Neural progenitor cell (in vitro differentiated cells): ENCODE results near the gene MAPK9. TPM values are rescaled to one million over a fixed set of nuclear protein-coding genes. Genes with fewer than 3 reads are reported as not detected.
A peak's percentile ranks its signal among the peaks of the same experiment; 100 is the strongest.

Experiments
- DNase-seq: peaks from one replicate; pipeline ENCODE4 v3.0.0-alpha.2; 2016; ENCODE audit warnings: low spot score
- H2AFZ ChIP-seq: fragments of 200-600 bp; sonication (generic); replicated peaks from 2 replicates; pipeline ENCODE4 v1.6.1; 2016; ENCODE audit warnings: antibody characterized with exemption
- H3F3A ChIP-seq: fragments of 200-600 bp; sonication (generic); 2 replicates; pipeline ENCODE4 v1.6.1; 2016; ENCODE audit warnings: antibody characterized with exemption, low read depth
- H3K27ac ChIP-seq: fragments of 200-600 bp; sonication (generic); 2 replicates; pipeline ENCODE4 v1.5.1; 2016; ENCODE audit warnings: mild to moderate bottlenecking
- H3K27me3 ChIP-seq: fragments of 200-600 bp; sonication (generic); 2 replicates; pipeline ENCODE4 v1.6.1; 2016; ENCODE audit warnings: mild to moderate bottlenecking, moderate library complexity
- H3K36me3 ChIP-seq: fragments of 200-600 bp; sonication (generic); 2 replicates; pipeline ENCODE4 v1.5.1; 2016
- H3K4me1 ChIP-seq: fragments of 200-600 bp; sonication (generic); 2 replicates; pipeline ENCODE4 v1.6.1; 2016; ENCODE audit warnings: mixed run types
- H3K4me2 ChIP-seq: fragments of 200-600 bp; sonication (generic); 2 replicates; pipeline ENCODE4 v1.6.1; 2016
- H3K4me3 ChIP-seq: fragments of 200-600 bp; sonication (generic); 2 replicates; pipeline ENCODE4 v1.5.1; 2016
- H3K79me2 ChIP-seq: fragments of 200-600 bp; sonication (generic); 2 replicates; pipeline ENCODE4 v1.6.1; 2016; ENCODE audit warnings: low read depth
- H3K9ac ChIP-seq: fragments of 200-600 bp; sonication (generic); 2 replicates; pipeline ENCODE4 v1.6.1; 2016
- H3K9me3 ChIP-seq: fragments of 200-600 bp; sonication (generic); 2 replicates; pipeline ENCODE4 v1.5.1; 2016; ENCODE audit warnings: low read depth
- H4K20me1 ChIP-seq: fragments of 200-600 bp; sonication (generic); 2 replicates; pipeline ENCODE4 v1.6.1; 2016; ENCODE audit warnings: low read depth
- H3K27ac Mint-ChIP-seq: 3 replicates; pipeline ENCODE4 v1.8.0; 2021; ENCODE audit warnings: mixed read lengths
- H3K27me3 Mint-ChIP-seq: 2 replicates; pipeline ENCODE4 v1.8.0; 2022; ENCODE audit warnings: low read depth, mild to moderate bottlenecking, inconsistent platforms, moderate library complexity, mixed read lengths; ENCODE audit not compliant: insufficient read depth
- H3K36me3 Mint-ChIP-seq: 3 replicates; pipeline ENCODE4 v1.8.0; 2021; ENCODE audit warnings: mixed read lengths
- H3K4me1 Mint-ChIP-seq: 3 replicates; pipeline ENCODE4 v1.8.0; 2021; ENCODE audit warnings: mixed read lengths
- H3K4me3 Mint-ChIP-seq: 3 replicates; pipeline ENCODE4 v1.8.0; 2021; ENCODE audit warnings: mild to moderate bottlenecking, moderate library complexity, mixed read lengths
- H3K9me3 Mint-ChIP-seq: 3 replicates; pipeline ENCODE4 v1.8.0; 2020; ENCODE audit warnings: mixed read lengths
- EZH2 ChIP-seq: fragments of 200-600 bp; sonication (generic); IDR thresholded peaks from 2 replicates; pipeline ENCODE4 v1.6.1; 2017; ENCODE audit warnings: antibody characterized with exemption, mild to moderate bottlenecking, moderate library complexity
- EZH2phosphoT487 ChIP-seq: fragments of 200-600 bp; sonication (generic); IDR thresholded peaks from 2 replicates; pipeline ENCODE4 v1.6.1; 2017; ENCODE audit warnings: antibody characterized with exemption
- total RNA-seq: library from RNA; depleted of rRNA; stranded (reverse); fragments of >200 nt; gene quantifications from 2 replicates; pipeline ENCODE4 v1.2.3, GENCODE V29; 2015; ENCODE audit warnings: low replicate concordance
- TF ChIP-seq, protein P1 (sequence below): fragments of 200-600 bp; sonication (generic); IDR thresholded peaks from 2 replicates; pipeline ENCODE4 v1.5.1; 2017; ENCODE audit warnings: antibody characterized with exemption, mild to moderate bottlenecking

The MAPK9 gene
- total RNA-seq, 1 donor from 2014 or later = 40.6 TPM

GRCh38 chr5:180213256-180213600, 78.7 kb downstream of the MAPK9 start:
- TF ChIP-seq, protein P1, sequence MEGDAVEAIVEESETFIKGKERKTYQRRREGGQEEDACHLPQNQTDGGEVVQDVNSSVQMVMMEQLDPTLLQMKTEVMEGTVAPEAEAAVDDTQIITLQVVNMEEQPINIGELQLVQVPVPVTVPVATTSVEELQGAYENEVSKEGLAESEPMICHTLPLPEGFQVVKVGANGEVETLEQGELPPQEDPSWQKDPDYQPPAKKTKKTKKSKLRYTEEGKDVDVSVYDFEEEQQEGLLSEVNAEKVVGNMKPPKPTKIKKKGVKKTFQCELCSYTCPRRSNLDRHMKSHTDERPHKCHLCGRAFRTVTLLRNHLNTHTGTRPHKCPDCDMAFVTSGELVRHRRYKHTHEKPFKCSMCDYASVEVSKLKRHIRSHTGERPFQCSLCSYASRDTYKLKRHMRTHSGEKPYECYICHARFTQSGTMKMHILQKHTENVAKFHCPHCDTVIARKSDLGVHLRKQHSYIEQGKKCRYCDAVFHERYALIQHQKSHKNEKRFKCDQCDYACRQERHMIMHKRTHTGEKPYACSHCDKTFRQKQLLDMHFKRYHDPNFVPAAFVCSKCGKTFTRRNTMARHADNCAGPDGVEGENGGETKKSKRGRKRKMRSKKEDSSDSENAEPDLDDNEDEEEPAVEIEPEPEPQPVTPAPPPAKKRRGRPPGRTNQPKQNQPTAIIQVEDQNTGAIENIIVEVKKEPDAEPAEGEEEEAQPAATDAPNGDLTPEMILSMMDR = no peak
- TF ChIP-seq EZH2phosphoT487 = no peak
- TF ChIP-seq EZH2 = no peak
- Histone ChIP-seq H4K20me1 (no peaks in the 10 kb centered on the region), H3K79me2 (no peaks in the 10 kb centered on the region), H2AFZ (no peak overlapping the region), H3K4me1 (no peaks in the 10 kb centered on the region), H3K4me2 (no peak overlapping the region), H3K9me3 (no peaks in the 10 kb centered on the region), H3K27me3 (peaks cover 13% of the 10 kb centered on the region), H3K9ac (no peak overlapping the region), H3K36me3 (no peaks in the 10 kb centered on the region), H3K27ac (no peak overlapping the region), H3F3A (peaks cover 7% of the 10 kb centered on the region), H3K4me3 (no peak overlapping the region)
- Mint-ChIP-seq H3K36me3 (no peaks in the 10 kb centered on the region), H3K9me3 (peaks cover 9% of the 10 kb centered on the region), H3K4me3 (peak overlapping the region; percentile 9), H3K4me1 (peaks cover 7% of the 10 kb centered on the region), H3K27me3 (peaks cover 4% of the 10 kb centered on the region), H3K27ac (no peak overlapping the region)
- DNase-seq = no peak

GRCh38 chr5:180212363-180213255, 79.3 kb downstream of the MAPK9 start:
- peaks cover 8% of the 10 kb centered on the region for H3K27me3 Mint-ChIP-seq
- TF ChIP-seq EZH2 (no peak), EZH2phosphoT487 (no peak)
- TF ChIP-seq, protein P1 = no peak
- H3K9me3 Mint-ChIP-seq = peaks cover 6% of the 10 kb centered on the region
- peaks cover 8% of the 10 kb centered on the region for H3K4me1 Mint-ChIP-seq
- no peak for DNase-seq
- Histone ChIP-seq H3K4me1 (no peaks in the 10 kb centered on the region), H2AFZ (no peak overlapping the region), H3K79me2 (no peaks in the 10 kb centered on the region), H4K20me1 (no peaks in the 10 kb centered on the region), H3K9ac (no peak overlapping the region), H3K9me3 (no peaks in the 10 kb centered on the region), H3K27me3 (peaks cover 19% of the 10 kb centered on the region), H3K36me3 (no peaks in the 10 kb centered on the region), H3K27ac (no peak overlapping the region), H3K4me3 (no peak overlapping the region), H3K4me2 (no peak overlapping the region), H3F3A (peaks cover 7% of the 10 kb centered on the region)
- no peaks in the 10 kb centered on the region for H3K36me3 Mint-ChIP-seq
- H3K27ac Mint-ChIP-seq = no peak overlapping the region
- no peak overlapping the region for H3K4me3 Mint-ChIP-seq

DNA sequence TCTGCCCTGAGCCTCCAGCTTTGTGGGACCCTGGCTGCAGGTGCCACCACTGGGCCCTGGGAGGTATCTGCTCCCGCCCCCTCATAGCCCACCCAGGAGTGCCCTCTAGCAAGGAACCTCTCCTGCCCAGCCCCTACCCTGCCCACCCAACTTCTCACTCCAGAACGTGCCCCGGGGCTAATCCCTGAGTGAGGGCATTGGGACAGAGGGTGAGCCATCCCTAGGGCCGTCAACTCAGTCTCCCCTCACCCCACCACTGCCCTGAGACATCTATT, 80.2 kb downstream of the MAPK9 start:
- H3K4me3 ChIP-seq = no peak overlapping the region
- H2AFZ ChIP-seq = no peak overlapping the region
- no peaks in the 10 kb centered on the region for H3K9me3 ChIP-seq
- TF ChIP-seq, protein P1 = no peak
- TF ChIP-seq EZH2 = no peak
- TF ChIP-seq EZH2phosphoT487 = no peak
- no peaks in the 10 kb centered on the region for H3K4me1 ChIP-seq
- H3K79me2 ChIP-seq = no peaks in the 10 kb centered on the region
- Mint-ChIP-seq H3K4me1 (peaks cover 8% of the 10 kb centered on the region), H3K36me3 (no peaks in the 10 kb centered on the region), H3K9me3 (peaks cover 6% of the 10 kb centered on the region), H3K4me3 (no peak overlapping the region), H3K27me3 (peaks cover 8% of the 10 kb centered on the region), H3K27ac (no peak overlapping the region)
- no peak overlapping the region for H3K9ac ChIP-seq
- H3K27ac ChIP-seq = no peak overlapping the region
- H3F3A ChIP-seq = peaks cover 7% of the 10 kb centered on the region
- no peak overlapping the region for H3K4me2 ChIP-seq
- H4K20me1 ChIP-seq = no peaks in the 10 kb centered on the region
- DNase-seq = no peak
- H3K36me3 ChIP-seq = no peaks in the 10 kb centered on the region
- peaks cover 28% of the 10 kb centered on the region for H3K27me3 ChIP-seq
